Activated naive CD4-positive, alpha-beta T cell (primary cell): ENCODE results near the gene OR13C2.
"Not testable (repeated sequence)": the region's sequence is repeated elsewhere in the genome, so short reads cannot be mapped to it uniquely, and the experiment has no call there.

ENCODE experiments used
- DNase-seq, 4 experiments: peaks; one replicate each; lab custom pipeline; 2025; lab: John Stamatoyannopoulos, UW

The OR13C2 gene, protein sequence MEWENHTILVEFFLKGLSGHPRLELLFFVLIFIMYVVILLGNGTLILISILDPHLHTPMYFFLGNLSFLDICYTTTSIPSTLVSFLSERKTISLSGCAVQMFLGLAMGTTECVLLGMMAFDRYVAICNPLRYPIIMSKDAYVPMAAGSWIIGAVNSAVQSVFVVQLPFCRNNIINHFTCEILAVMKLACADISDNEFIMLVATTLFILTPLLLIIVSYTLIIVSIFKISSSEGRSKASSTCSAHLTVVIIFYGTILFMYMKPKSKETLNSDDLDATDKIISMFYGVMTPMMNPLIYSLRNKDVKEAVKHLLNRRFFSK

DNA sequence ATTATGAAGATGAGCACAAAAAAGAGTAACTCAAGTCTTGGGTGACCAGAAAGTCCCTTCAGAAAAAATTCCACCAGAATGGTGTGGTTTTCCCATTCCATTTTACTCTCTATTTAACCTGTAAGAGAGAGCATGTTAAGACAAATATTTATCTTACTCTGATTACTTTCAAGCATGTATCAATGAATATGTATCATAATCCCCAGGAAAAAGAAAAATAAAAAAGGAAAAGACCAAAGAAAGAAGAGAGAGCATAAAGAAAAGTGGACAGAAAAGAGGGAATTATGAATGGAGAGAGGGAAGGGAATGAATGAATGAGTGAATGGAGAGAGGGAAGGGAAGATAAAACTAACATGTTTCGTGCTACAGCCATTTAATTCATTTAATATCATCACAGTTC lies at the start of gene OR13C2:
OR13C2 (minus strand) TSS at position 101 of the 400 bp plus-strand sequence; CDS start at position 101, 0 bp downstream.
- DNase-seq: not testable (repeated sequence)

DNA sequence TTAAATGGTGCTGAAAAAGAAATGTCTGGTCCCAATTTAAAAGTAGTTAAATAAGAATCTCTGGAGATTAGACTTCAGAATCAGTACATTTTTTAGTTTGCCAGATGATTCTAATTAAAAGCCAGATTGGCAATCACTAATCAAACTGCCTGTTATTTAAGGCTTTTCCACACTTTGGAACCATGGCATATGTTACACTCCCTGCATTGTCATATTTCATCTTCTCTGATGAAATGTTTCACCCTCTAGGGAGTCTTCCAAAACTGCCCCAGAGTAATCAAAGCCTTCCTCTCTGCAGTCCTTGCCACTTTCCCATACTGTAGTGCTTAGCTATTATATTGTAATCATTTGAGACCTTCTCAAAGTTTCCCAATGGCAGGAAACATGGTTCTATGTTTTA lies 30.0 kb upstream of the OR13C2 start:
- no peak for DNase-seq

DNA sequence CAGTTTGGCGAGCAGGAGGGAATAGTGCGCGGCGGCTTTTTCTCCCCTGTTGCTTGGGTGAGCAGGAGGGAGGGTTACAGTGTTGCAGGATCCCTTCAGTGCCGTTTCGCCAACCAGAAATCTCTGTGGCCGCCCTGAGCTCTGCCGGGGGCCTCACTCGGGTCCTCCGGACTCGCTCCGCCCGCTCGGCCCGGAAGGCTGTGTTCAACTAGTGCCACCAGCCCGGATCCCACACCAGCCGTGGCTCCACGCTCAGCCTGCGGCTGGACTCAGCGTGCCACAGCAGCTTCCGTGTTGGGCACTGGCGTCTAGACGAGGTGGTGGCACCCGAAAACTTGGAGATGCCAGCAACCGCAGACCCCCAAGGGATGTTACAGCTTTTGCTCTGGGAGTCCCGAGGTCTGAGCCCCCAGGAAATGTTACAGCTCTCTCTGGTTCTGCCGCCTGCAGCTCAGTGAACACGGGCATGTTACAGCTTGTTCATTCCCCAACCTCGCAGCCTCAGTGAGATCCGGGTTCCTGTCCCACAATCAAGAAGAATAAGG lies 28.6 kb upstream of the OR13C2 start:
- DNase-seq: no peak

DNA sequence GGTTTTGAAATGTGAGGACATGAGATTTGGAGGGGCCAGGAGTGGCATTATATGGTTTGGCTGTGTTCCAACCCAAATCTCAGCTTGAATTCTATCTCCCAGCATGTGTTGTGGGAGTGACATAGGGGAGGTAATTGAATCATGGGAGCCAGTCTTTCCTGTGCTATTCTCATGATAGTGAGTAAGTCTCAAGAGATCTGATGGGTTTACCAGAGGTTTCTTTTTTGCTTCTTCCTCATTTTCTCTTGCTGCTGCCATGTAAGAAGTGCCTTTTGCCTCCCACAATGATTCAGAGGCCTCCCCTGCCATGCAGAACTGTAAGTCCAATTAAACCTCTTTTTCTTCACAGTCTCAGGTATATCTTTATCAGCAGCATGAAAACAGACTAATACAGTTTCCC lies 20.5 kb upstream of the OR13C2 start:
- DNase-seq: not testable (repeated sequence)

DNA sequence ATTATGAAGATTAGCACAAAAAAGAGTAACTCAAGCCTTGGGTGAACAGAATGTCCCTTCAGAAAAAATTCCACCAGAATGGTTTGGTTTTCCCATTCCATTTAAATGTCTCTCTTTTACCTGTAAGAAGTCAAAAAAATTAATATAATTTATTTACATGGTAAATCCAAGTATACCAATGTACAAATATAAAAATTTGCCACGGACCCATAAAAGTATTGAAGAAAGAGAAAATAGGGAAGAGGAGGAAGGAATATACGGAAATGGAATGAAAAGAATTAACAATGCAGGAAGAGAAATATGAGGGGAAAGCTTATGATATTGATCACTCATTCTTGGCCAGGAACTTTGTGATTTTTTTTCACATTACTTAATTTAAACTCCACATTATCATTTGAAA lies 12.7 kb upstream of the OR13C2 start, which contains the start of gene OR13C9:
OR13C9 (minus strand) TSS at position 101 of the 400 bp plus-strand sequence; CDS start at position 101, 0 bp downstream.
- DNase-seq: no peak

DNA sequence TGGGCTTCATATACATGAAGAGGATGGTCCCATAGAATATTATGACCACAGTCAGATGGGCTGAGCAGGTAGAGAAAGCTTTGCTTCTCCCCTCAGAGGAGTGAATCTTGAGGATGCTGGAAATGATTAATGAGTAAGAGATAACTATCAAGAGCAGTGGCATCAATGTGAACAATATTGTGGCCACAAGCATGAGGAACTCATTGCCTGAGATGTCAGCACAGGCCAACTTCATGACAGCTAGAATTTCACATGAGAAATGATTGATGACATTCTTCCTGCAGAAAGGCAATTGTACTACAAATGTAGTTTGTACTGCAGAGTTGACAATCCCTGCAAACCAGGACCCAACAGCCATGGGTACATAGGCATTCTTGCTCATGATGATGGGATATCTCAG lies 12.0 kb upstream of the OR13C2 start:
- DNase-seq: no peak

DNA sequence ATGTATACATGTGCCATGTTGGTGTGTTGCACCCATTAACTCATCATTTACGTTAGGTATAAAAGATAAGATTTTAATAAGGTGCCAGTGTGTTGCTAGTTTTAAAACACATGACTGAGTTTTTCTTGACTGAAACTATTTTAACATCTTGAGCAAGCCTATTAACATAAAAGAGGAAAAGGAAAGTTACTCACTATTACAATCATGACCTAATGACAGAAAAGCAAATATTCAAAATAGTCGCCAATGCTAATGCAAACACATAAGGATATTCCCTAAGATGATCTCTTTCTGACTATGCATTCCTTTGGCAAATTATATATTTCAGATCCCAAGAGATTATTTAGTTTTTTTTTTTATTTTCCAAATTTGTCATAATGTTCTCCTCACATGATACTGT lies 5.8 kb upstream of the OR13C2 start:
- DNase-seq: no peak

DNA sequence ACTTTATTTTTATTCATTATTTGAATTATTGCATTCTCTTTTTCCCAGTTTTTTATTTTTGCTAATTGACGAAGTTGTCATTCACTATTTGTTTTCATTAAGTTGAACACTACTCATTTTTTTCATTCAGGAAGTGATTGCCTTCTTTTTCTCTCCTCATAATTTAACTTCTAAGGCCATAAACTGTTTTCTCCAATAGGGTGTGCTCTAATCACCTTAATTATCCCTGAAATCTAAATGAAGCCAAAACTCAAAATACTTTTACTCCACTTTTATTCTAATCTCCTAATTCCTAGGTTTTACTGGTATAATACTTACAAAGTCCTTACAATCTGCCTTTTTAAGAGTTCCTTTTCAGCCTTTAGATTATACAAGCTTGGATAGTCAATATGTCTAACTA lies 2.9 kb upstream of the OR13C2 start:
- DNase-seq: no peak

DNA sequence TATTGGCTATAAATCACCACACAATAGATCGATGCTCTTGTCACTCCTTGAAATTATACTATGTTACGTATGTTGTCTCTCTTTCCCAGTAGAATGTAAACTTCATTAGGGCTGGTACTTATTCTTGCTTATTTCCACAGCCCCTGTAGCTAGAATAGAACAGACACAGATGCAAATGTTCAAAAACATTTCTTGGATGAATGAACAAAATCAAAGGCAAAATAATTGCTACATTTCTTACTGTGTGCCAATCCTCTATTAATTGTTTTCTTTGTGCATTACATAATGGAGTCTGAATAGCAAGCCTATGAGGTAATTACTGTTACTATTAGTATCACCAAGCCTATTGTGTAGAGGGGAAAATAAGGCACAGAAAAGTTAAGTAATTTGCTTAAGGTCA lies 725 bp upstream of the OR13C2 start:
- DNase-seq: no peak

DNA sequence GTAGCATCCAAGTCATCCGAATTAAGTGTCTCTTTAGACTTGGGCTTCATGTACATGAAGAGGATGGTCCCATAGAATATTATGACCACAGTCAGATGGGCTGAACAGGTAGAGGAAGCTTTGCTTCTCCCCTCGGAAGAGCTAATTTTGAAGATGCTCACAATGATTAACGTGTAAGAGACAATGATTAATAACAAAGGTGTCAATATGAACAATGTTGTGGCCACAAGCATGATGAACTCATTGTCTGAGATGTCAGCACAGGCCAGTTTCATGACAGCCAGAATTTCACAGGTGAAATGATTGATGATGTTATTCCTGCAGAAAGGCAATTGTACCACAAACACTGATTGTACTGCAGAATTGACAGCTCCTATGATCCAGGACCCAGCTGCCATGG lies 626 bp downstream of the OR13C2 start:
- no peak for DNase-seq

DNA sequence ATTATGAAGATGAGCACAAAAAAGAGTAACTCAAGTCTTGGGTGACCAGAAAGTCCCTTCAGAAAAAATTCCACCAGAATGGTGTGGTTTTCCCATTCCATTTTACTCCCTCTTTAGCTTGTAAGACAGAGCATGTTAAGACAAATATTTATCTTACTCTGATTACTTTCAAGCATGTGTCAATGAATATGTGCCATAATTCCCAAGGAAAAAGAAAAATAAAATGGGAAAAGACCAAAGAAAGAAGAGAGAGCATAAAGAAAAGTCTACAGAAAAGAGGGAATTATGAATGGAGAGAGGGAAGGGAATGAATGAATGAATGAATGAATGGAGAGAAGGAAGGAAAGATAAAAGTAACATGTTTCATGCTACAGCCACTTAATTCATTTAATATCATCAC lies 6.1 kb downstream of the OR13C2 start, which contains the start of gene OR13C5:
OR13C5 (minus strand) TSS at position 101 of the 400 bp plus-strand sequence; CDS start at position 101, 0 bp downstream.
- not testable (repeated sequence) for DNase-seq

DNA sequence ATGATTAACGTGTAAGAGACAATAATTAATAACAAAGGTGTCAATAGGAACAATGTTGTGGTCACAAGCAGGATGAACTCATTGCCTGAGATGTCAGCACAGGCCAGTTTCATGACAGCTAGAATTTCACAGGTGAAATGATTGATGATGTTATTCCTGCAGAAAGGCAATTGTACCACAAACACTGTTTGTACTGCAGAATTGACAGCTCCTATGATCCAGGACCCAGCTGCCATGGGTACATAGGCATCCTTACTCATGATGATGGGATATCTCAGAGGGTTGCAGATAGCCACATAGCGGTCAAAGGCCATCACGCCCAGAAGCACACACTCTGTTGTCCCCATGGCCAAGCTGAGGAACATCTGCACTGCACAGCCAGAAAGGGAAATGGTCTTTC lies 6.7 kb downstream of the OR13C2 start:
- not testable (repeated sequence) for DNase-seq

DNA sequence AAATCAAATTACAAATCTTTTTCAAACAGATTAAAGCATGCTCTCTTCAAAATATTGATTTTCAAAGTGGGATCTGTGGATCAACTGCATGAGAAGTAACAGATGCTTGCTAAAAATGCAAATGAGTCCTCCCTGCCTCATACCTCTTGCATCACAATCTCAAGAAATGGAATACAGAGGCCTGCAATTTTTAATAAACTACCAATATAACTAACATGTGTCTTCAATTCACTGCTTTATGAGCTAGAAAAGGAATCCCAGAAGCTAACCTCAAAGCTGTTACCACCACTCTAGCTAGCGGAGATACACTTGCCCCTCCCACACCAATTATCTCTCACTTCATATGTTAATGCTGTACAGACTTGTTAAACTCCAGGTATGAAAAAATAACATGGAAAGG lies 15.8 kb downstream of the OR13C2 start:
- no peak for DNase-seq

DNA sequence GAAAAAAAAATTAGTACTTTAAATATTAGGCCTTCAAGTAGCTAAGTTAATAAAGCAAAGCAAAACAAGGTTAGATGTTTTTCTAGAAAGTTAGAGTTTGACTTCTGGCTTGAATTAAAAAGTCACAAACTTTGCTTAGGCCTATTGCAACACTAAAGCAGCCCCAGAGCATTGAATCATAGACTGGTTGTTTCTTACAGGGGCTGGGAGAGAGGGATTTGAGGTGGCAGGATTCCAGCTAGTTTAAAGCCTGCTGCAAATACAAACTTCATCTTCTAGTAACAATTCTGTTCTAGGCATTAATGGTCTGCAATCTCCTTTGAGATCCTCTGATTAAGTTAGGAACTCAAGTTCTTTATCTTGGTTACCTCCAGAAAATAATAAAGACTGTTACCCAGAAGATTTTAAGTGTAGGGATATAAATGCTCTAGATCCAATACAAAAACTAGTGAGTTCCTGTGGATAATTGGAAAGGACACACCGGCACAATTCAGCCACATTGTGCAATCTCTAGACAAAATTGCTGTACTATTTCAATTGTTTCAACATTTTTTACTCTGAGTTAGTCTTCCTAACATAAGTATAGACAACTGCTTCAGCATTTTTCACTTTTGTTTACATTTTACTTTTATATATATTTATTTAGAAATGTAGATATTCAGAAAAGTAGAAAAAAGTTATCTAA lies 18.8 kb downstream of the OR13C2 start:
- DNase-seq: no peak

DNA sequence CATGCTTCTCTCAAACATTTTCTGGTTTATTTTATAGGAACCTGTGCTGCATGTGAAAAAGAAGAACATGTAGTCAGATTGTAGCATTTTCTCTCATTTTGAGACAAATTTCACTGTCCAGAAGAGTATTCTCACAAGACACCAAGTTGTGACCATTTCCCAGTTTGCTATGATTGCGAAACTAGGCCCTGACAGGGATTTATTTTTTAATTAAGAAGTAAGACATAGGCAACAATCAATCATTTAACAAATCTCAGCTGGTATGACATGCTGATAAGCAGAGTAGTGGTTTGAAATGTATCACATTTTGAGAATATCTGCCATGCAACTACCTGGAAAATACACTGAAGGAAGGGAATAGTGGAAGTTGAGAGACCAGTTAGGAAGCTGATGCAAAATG lies 24.9 kb downstream of the OR13C2 start:
- no peak for DNase-seq

DNA sequence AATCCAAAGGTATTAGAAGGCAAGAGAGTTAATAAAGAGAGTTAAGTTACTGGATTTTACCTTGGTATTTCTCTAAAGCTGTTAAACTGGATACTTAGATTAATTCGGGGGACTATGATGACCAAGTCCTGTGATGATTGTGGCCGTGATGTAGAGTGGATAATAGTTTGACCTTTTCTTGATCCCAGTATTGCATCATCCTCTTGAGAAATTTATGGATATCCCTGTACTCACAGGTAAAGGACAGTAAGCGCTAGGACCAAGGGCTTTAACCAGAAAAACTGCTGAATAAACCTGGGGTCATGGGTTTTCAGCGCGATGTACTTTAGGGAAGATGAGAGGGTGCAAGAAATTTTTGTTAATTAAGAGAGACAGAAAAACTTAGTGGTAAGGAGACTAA lies 28.2 kb downstream of the OR13C2 start:
- DNase-seq: no peak

DNA sequence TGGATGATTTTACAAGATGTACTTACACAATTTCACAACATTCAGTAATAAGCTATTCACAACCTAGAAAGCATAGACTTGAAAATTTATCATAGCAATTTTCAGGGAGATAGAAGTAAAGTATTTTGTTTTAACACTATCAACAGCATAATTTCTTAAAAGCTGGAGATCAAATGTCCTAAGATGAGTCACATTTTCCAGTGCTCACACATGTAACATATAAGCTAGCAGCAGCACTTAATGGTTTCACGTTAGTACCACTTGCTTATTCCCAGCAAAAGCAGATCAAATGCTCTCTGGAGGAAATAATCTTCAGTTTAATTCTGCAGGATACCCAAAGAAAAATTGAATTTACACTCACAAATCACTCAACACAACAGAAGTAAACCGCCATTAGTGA lies 30.0 kb downstream of the OR13C2 start:
- DNase-seq: no peak

DNA sequence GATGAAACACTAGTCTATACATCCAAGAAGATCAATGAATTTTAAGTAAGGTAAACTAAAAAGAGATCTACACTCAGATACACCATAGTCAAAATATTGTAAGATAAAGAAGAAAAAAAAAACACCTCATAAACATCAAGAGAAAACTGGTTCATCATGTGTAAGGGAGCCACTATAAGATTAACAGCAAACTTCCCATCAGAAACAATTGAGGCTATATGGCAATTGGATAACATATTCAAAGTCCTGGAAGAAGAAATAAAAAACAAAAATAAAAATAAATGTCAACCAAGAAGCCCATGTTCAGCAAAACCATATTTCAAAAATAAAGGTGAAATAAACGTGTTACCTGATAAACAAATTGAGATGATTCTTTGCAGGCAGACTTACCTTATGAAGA lies 32.8 kb downstream of the OR13C2 start:
- no peak for DNase-seq

DNA sequence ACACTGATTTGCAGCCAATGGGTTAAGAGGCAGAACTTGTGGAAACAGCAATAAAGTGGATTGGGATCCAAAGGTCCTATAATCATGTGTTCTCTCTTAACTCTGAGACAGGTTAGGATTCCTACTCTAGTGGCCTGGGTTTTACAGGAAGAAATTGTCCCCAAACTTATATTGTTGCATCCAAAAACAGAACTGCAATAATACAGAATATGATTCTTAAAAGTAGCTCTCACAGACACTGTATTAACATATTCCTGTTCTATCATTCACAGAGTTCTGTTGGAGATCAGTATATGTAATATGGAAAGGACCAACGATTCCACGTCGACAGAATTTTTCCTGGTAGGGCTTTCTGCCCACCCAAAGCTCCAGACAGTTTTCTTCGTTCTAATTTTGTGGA lies 36.6 kb downstream of the OR13C2 start, which contains the start of gene OR13C8:
OR13C8 (plus strand) TSS at position 301 of the 400 bp plus-strand sequence; CDS start at position 301, 0 bp downstream.
- DNase-seq: no peak

DNA sequence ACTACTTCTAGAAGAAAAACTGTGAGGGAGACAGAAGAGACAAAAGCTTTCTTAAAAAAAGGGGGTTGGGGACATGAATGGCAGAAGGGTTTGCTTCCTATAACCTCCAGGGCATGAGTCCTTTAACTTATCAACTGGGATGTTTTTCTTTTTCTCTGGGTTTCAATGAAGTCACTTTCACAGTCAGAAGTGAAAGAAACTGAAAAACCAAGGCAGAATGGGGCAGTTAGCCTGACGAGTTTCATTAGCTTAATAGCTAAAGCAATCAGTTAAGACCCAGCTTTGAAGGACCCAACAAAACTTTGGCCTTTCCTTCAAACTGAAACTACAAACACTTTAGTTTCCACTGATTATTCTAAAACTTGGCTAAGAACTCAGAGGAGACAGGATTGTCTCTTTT lies 41.1 kb downstream of the OR13C2 start:
- no peak for DNase-seq

DNA sequence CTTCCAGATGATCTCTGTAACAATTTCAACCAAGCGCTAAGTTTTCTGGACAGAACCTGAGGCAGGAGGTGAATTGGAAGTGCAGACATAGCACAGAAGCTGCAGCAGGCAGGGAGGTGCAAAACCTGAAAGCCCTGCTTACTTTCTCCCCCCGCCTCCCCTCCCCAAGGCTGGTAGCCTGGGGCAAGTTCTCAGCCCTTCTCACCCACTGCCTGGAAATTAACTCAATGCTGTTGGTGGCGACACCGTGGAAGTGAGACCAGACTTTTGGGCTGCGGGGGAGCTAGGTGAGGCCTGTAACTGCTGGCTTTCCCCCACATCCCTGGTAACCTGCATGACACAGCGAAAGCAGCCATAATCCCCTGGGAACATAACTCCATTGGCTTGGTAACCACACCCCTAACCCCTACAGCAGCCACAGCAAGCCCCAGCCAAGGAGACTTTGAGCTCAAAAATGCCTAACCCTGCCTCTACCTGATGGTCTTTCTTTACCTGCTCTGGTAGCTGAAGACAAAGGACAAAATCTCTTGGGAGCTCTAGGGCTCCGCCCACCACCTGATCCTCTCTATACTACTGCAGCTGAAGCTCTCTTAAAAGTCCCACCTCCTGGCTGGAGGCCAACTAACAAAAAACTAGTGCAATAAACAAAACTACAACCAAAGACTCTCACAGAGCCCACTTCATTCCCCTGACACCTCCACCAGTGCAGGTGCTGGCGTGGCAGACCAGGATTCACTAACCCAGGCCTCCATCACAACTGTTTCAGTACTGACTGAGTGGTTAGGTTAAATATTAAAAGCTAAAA lies 48.4 kb downstream of the OR13C2 start:
- no peak for DNase-seq

DNA sequence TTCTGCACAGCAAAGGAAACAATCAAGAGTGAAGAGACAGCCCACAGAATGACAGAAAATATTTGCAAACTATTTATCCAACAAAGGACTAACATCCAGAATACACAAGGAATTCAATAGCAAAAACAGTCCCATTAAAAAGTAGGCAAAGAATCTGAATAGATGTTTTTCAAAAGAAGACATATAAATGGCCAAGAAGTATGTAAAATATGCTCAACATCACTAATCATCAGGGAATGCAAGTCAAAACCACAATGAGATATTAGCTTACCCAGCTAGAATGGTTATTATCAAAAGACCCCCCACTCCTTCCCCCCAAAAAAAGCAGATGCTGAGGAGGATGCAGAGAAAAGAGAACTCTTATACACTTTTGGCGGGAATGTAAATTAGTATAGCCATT lies 49.9 kb downstream of the OR13C2 start:
- no peak for DNase-seq
